Ramos (cell line): ENCODE data around the gene RNU6-9.

Experiments used
- in situ Hi-C: fragments of 300-500 bp; cut with MboI; formaldehyde crosslinking; loops from one replicate; pipeline ENCODE4 v1.14.3; 2022; ENCODE audit warnings: low sequenced_read_pairs; ENCODE audit not compliant: unreplicated experiment

Gene RNU6-9

GRCh38 chr19:912181-913079 is 19.1 kb downstream of the RNU6-9 start:
- in situ Hi-C loops: no loop called here

GRCh38 chr19:913080-913748 is 19.9 kb downstream of the RNU6-9 start, which contains the start of gene R3HDM4:
TSS of gene R3HDM4 (minus strand) at chr19:913219. CDS start at chr19:913157, 62 bp downstream.
- in situ Hi-C loops: no loop called here

GRCh38 chr19:916645-917322 is 23.5 kb downstream of the RNU6-9 start:
- in situ Hi-C loops: no loop called here

GRCh38 chr19:917323-918151 is 24.3 kb downstream of the RNU6-9 start, which contains the start of gene KISS1R:
TSS of gene KISS1R (plus strand) at chr19:917333. CDS start at chr19:917503, 170 bp downstream.
- in situ Hi-C loops: no loop called here

- in situ Hi-C loops: no loop called here
Measured at GRCh38 chr19:918152-918437, 24.8 kb downstream of the RNU6-9 start.

- in situ Hi-C loops: no loop called here
Measured at GRCh38 chr19:918481-919198, 25.4 kb downstream of the RNU6-9 start.

GRCh38 chr19:919199-920050 is 26.1 kb downstream of the RNU6-9 start:
- in situ Hi-C loops: loop anchor here (5.0 kb wide), 3 partner anchors 62 to 152 kb away; partner anchors contain the start of gene CFD

GRCh38 chr19:920051-920864 is 27.0 kb downstream of the RNU6-9 start:
- in situ Hi-C loops: loop anchor here (5.0 kb wide), 3 partner anchors 63 to 153 kb away; partner anchors contain the start of gene CFD

- in situ Hi-C loops: loop anchor here (5.0 kb wide), 3 partner anchors 63 to 157 kb away; partner anchors contain the start of gene CFD
Measured at GRCh38 chr19:924553-925086, 31.3 kb downstream of the RNU6-9 start.

GRCh38 chr19:925087-925525 is 31.8 kb downstream of the RNU6-9 start:
- in situ Hi-C loops: no loop called here

GRCh38 chr19:925526-926322 is 32.4 kb downstream of the RNU6-9 start, which contains the start of gene ARID3A:
TSS of gene ARID3A (plus strand) at chr19:926035. CDS start at chr19:929529, 3,494 bp downstream.
- in situ Hi-C loops: no loop called here

GRCh38 chr19:926323-926588 is 33.0 kb downstream of the RNU6-9 start:
- in situ Hi-C loops: no loop called here

- in situ Hi-C loops: no loop called here
Measured at GRCh38 chr19:926589-927350, 33.5 kb downstream of the RNU6-9 start.

GRCh38 chr19:927351-927779 is 34.1 kb downstream of the RNU6-9 start:
- in situ Hi-C loops: no loop called here

GRCh38 chr19:927780-928401 is 34.6 kb downstream of the RNU6-9 start:
- in situ Hi-C loops: no loop called here
